PC-3 (cell line): ENCODE data around the gene SLC6A7.

Experiments used
- CTCF ChIP-seq: fragments of 300-600 bp; sonication (generic); conservative IDR thresholded peaks from 2 replicates; pipeline ENCODE4 v1.5.1; 2017; ENCODE audit warnings: antibody characterized with exemption, low read depth, mild to moderate bottlenecking, low read length
- EZH2phosphoT487 ChIP-seq: fragments of 300-600 bp; sonication (generic); IDR thresholded peaks from 2 replicates; pipeline ENCODE4 v1.6.1; 2018; ENCODE audit warnings: mild to moderate bottlenecking, antibody characterized with exemption, low read length, borderline replicate concordance

DNA sequence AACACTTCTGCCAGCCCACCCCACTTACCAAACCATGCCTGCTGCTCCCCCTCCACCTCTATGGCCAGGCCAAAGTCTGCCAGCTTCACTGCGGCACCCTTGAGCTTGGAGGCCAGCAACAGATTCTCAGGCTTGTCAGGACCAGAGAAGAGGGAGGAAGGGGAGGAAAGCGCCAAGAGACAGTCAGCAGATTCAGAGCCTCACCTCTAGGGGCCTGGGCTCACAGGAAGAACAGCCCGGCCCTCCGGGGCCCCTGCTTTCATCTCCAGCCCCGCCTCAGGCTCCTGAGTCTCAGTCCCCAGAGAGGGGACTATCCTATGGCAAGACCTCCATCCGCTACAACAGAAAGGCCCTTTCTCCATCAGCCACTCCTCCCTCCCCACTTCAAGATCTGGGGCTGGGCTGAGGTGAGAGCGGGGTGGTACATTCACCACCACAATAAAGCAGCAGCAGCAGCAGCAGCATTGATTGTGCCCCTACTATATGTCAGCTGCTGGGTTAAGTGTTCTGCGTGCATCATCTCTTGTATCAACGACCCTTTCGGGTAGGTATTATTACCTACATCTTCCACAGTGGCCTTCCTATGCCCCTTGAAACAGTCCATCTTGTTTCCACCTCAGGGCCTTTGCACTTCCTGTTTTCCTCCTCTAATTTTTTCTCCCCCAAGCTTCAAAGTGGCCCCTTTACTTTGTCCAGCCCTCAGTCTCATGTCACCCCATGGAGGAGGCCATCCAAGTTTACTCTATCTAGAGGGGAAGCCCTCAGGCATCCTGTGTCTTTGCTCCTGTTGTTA lies 63.8 kb downstream of the SLC6A7 start:
- TF ChIP-seq CTCF (no peak), EZH2phosphoT487 (no peak)
